BE2C (cell line): Measurements from ENCODE around the gene PON3.

Source experiments
- DNase-seq: peaks from one replicate; pipeline ENCODE4 v3.0.0-alpha.2; 2020
- H3K27me3 ChIP-seq: fragments of 250-450 bp; sonication (Bioruptor Pico); 2 replicates; pipeline ENCODE4 v1.5.1; 2020; ENCODE audit warnings: mild to moderate bottlenecking
- H3K36me3 ChIP-seq: fragments of 250-450 bp; sonication (Bioruptor Pico); 2 replicates; pipeline ENCODE4 v1.5.1; 2020; ENCODE audit warnings: mild to moderate bottlenecking
- H3K4me1 ChIP-seq: fragments of 250-450 bp; sonication (Bioruptor Pico); 2 replicates; pipeline ENCODE4 v1.5.1; 2020
- H3K4me3 ChIP-seq: 2 replicates; pipeline ENCODE4 v1.5.1; 2011; ENCODE audit warnings: low read depth, low read length
- H3K9me3 ChIP-seq: fragments of 250-450 bp; sonication (Bioruptor Pico); 2 replicates; pipeline ENCODE4 v1.5.1; 2020
- CTCF ChIP-seq: IDR thresholded peaks from 2 replicates; pipeline ENCODE4 v1.5.1; 2012; ENCODE audit warnings: mild to moderate bottlenecking, low read depth, low read length

Gene PON3

DNA sequence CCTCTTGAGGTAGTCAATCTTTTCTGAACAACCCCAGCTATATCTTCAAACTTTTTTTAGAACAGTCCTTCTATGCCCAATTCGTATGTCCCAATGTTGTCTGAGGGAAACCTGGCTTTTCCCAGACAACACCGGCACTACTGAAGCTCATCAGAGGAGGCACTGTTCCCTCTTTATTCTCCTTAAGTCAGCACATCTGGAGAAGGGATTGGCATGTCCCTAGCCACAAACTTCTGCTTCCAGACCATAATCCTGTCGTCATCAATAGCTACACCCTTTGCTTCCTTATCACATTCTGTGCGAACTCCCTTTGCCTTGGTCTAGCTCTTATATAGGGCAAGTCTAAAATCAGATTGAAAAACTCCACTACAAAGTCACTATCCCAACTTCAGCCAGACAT, 22.9 kb downstream of the PON3 start:
- Histone ChIP-seq H3K27me3 (peaks cover 4% of the 10 kb centered on the region; the same call in 1 of the 2 replicates), H3K9me3 (no peaks in the 10 kb centered on the region), H3K4me1 (no peaks in the 10 kb centered on the region)

DNA sequence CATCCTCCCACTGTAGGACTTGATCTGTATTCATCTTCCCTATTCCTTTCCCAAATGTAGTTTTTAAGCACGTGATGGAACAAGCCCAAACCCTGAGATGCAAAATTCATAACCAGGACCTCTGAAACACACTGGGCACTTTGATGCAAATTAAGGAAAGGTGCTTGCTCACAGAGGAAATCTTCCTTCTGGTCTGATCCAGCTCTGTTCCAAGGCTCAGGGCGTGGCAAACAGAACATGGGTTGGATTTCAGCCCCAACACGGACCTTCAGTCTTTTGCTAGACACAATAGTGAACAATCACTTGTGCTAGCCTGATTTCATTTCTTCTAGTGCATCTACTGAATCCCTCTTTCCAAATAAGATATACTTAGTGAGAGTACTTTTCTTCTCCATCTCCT, 27.9 kb downstream of the PON3 start:
- Histone ChIP-seq H3K9me3 (no peaks in the 10 kb centered on the region), H3K27me3 (no peaks in the 10 kb centered on the region), H3K4me3 (no peak overlapping the region), H3K4me1 (no peaks in the 10 kb centered on the region), H3K36me3 (no peaks in the 10 kb centered on the region)
- DNase-seq: no peak
- no peak for TF ChIP-seq CTCF

More for the DNA sequence above, 22.9 kb downstream of the PON3 start:
- H3K4me3 ChIP-seq: no peak overlapping the region
- TF ChIP-seq CTCF: no peak
- no peak for DNase-seq
- H3K36me3 ChIP-seq: no peaks in the 10 kb centered on the region

GRCh38 chr7:95367606-95368005, 28.6 kb downstream of the PON3 start:
- Histone ChIP-seq H3K36me3 (no peaks in the 10 kb centered on the region), H3K4me3 (no peak overlapping the region), H3K9me3 (no peaks in the 10 kb centered on the region), H3K4me1 (no peaks in the 10 kb centered on the region), H3K27me3 (no peaks in the 10 kb centered on the region)
- no peak for TF ChIP-seq CTCF
- DNase-seq: no peak

DNA sequence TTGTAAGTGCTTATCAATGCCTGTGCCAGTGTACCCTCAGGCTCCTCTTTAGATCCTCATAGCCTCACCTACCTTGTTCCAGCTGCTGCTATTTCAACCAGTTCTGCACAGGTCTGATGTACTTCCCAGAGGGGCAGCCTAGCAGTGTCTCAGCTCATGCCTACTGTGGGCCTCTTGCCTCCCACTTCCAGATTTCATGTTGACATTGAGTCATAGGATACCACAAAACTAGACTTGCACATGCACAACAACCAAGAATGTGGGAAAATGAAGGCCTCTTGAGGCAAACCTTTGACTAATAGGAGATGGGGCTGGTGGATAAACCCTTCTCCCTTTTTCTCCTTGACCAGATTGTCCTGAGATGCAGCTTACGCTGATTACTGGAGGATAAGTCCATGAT, 31.0 kb downstream of the PON3 start:
- TF ChIP-seq CTCF: no peak
- no peaks in the 10 kb centered on the region for H3K9me3 ChIP-seq

GRCh38 chr7:95357623-95358022, 38.6 kb downstream of the PON3 start:
- no peaks in the 10 kb centered on the region for H3K9me3 ChIP-seq
- no peak for DNase-seq
- H3K4me3 ChIP-seq: no peak overlapping the region
- no peaks in the 10 kb centered on the region; the same call in 1 of the 2 replicates for H3K27me3 ChIP-seq
- TF ChIP-seq CTCF: no peak
- no peaks in the 10 kb centered on the region for H3K4me1 ChIP-seq
- no peaks in the 10 kb centered on the region for H3K36me3 ChIP-seq

More for the DNA sequence above, 31.0 kb downstream of the PON3 start:
- no peaks in the 10 kb centered on the region; the same call in 1 of the 2 replicates for H3K27me3 ChIP-seq
- no peaks in the 10 kb centered on the region for H3K4me1 ChIP-seq
- no peaks in the 10 kb centered on the region for H3K36me3 ChIP-seq
- no peak overlapping the region for H3K4me3 ChIP-seq
- DNase-seq: no peak

DNA sequence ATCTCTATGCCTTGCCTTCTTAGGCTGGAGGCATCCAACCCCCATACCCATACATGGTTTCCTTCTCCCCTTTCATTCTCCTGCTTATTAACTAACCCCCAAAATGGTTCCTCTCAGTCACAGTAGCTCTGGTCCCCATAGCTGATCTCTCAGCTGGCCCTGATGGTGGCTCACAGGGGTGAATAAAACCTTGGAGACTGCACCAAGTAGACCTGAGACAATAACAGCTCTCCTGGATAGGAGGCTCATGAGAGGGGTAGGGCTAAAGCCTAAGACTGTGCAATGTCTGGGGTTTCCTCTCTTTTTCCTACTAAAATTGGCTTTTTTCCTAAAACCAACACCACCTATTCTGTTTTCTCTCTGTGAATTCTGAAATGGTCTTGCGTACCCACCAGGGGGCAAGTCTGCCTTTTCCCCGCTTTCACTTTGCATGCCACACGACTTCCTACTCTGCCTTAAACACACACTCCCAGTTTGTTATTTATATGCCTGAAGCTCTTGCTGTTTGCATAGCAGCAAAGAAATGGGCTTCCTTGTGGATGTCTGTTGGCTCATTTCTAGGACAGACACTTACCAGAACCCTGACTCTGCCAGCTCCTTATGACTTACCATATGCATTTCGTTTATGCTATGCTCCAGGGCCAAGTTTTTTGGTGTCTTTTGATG, 53.4 kb downstream of the PON3 start:
- no peak for DNase-seq
- H3K4me3 ChIP-seq: no peak overlapping the region
- no peaks in the 10 kb centered on the region for H3K27me3 ChIP-seq
- H3K9me3 ChIP-seq: no peaks in the 10 kb centered on the region
- H3K4me1 ChIP-seq: no peaks in the 10 kb centered on the region
- no peak for TF ChIP-seq CTCF
- H3K36me3 ChIP-seq: no peaks in the 10 kb centered on the region
